GM23338 (cell line): ENCODE measurements around the gene TRABD2A. TPM values are rescaled to one million over a fixed set of nuclear protein-coding genes. Genes with fewer than 3 reads are reported as not detected.
"Not testable (repeated sequence)": the region's sequence is repeated elsewhere in the genome, so short reads cannot be mapped to it uniquely, and the experiment has no call there.

Experiments
- ATAC-seq: fragments of 200-7000 bp; cut with Tn5 transposase; 3 replicates; pipeline ENCODE4 v1.9.1; 2020
- DNase-seq: peaks from one replicate; pipeline ENCODE4 v3.0.0-alpha.2; 2015; ENCODE audit warnings: low spot score
- H2AFZ ChIP-seq: fragments of 200-600 bp; sonication (generic); 2 replicates; pipeline ENCODE4 v1.8.0; 2016; ENCODE audit warnings: antibody characterized with exemption, mild to moderate bottlenecking, moderate library complexity
- H3F3A ChIP-seq: fragments of 200-600 bp; sonication (generic); replicated peaks from 2 replicates; pipeline ENCODE4 v1.8.0; 2017; ENCODE audit warnings: antibody characterized with exemption, mixed run types, low read depth
- H3K27ac ChIP-seq: fragments of 200-600 bp; sonication (generic); 2 replicates; pipeline ENCODE4 v1.6.1; 2016; ENCODE audit warnings: low read depth
- H3K27me3 ChIP-seq: fragments of 200-600 bp; sonication (generic); 2 replicates; pipeline ENCODE4 v1.8.0; 2016; ENCODE audit warnings: mild to moderate bottlenecking, mixed run types, moderate library complexity; ENCODE audit not compliant: insufficient read depth
- H3K36me3 ChIP-seq: fragments of 200-600 bp; sonication (generic); 2 replicates; pipeline ENCODE4 v1.8.0; 2016; ENCODE audit warnings: mild to moderate bottlenecking; ENCODE audit not compliant: insufficient read depth
- H3K4me1 ChIP-seq: fragments of 200-600 bp; sonication (generic); 2 replicates; pipeline ENCODE4 v1.8.0; 2016; ENCODE audit warnings: mild to moderate bottlenecking, moderate library complexity; ENCODE audit not compliant: insufficient read depth
- H3K4me2 ChIP-seq: fragments of 200-600 bp; sonication (generic); 2 replicates; pipeline ENCODE4 v1.7.1; 2017; ENCODE audit warnings: mixed run types
- H3K4me3 ChIP-seq: fragments of 200-600 bp; sonication (generic); 2 replicates; pipeline ENCODE4 v1.6.1; 2016; ENCODE audit warnings: mixed run types
- H3K79me2 ChIP-seq: fragments of 200-600 bp; sonication (generic); replicated peaks from 2 replicates; pipeline ENCODE4 v1.8.0; 2017; ENCODE audit warnings: mild to moderate bottlenecking; ENCODE audit not compliant: insufficient read depth
- H3K9me2 ChIP-seq: fragments of 200-600 bp; sonication (generic); 2 replicates; pipeline ENCODE4 v1.8.0; 2017; ENCODE audit not compliant: insufficient read depth
- H4K20me1 ChIP-seq: fragments of 200-600 bp; sonication (generic); replicated peaks from 2 replicates; pipeline ENCODE4 v1.8.0; 2017; ENCODE audit warnings: mild to moderate bottlenecking; ENCODE audit not compliant: insufficient read depth
- H3K27ac Mint-ChIP-seq: 2 replicates; pipeline ENCODE4 v1.8.0; 2020; ENCODE audit warnings: inconsistent platforms, mild to moderate bottlenecking, moderate library complexity, mixed read lengths
- H3K27me3 Mint-ChIP-seq: 3 replicates; pipeline ENCODE4 v1.8.0; 2022; ENCODE audit warnings: low read depth, mild to moderate bottlenecking, moderate library complexity, mixed read lengths, inconsistent platforms; ENCODE audit not compliant: insufficient read depth, poor library complexity
- H3K36me3 Mint-ChIP-seq: 3 replicates; pipeline ENCODE4 v1.8.0; 2021; ENCODE audit warnings: low read depth, mild to moderate bottlenecking, inconsistent platforms, moderate library complexity, mixed read lengths
- H3K4me1 Mint-ChIP-seq: 3 replicates; pipeline ENCODE4 v1.8.0; 2020; ENCODE audit warnings: mild to moderate bottlenecking, inconsistent platforms, mixed read lengths
- H3K4me3 Mint-ChIP-seq: 3 replicates; pipeline ENCODE4 v1.8.0; 2021; ENCODE audit warnings: moderate library complexity, mild to moderate bottlenecking, inconsistent platforms, mixed read lengths
- H3K9me3 Mint-ChIP-seq: 3 replicates; pipeline ENCODE4 v1.8.0; 2020; ENCODE audit warnings: moderate library complexity, mild to moderate bottlenecking, inconsistent platforms, mixed read lengths
- POLR2AphosphoS5 ChIP-seq: IDR thresholded peaks from 2 replicates; pipeline ENCODE4 v1.6.1; 2016; ENCODE audit warnings: antibody characterized with exemption, low read depth
- ZNF331 ChIP-seq: fragments of 250-450 bp; sonication (Bioruptor Pico); IDR thresholded peaks from 2 replicates; pipeline ENCODE4 v1.5.0; 2020; ENCODE audit warnings: low read depth, mild to moderate bottlenecking, moderate library complexity
- polyA plus RNA-seq: library from polyadenylated mRNA; unstranded; fragments of >200 nt; fragmentation: Nextera tagmentation; extraction: Ambion mirVana; gene quantifications from 2 replicates; pipeline ENCODE4 v1.2.1, GENCODE V29; 2016
- total RNA-seq: library from RNA; depleted of rRNA; stranded (reverse); fragments of >200 nt; shearing (Covaris generic); gene quantifications from 2 replicates; pipeline ENCODE4 v1.2.3, GENCODE V29; 2014
- TF ChIP-seq, protein P1 (sequence below), 2 experiments: fragments of 200-600 bp in 1 of 2; sonication (generic) in 1 of 2; conservative IDR thresholded peaks; 2 replicates each; pipeline versions ENCODE4 v1.5.1 to v1.6.1; 2016 to 2017; ENCODE audit warnings: antibody characterized with exemption in 2 of 2, low read depth in 2 of 2, mild to moderate bottlenecking in 2 of 2, moderate library complexity in 1 of 2
- TF ChIP-seq, protein P2 (sequence below): IDR thresholded peaks from 2 replicates; pipeline ENCODE4 v1.6.1; 2016; ENCODE audit warnings: antibody characterized with exemption

TRABD2A gene
- total and polyA plus RNA-seq, 2 experiments from 2014 or later: 5.5 to 12.1 TPM

DNA sequence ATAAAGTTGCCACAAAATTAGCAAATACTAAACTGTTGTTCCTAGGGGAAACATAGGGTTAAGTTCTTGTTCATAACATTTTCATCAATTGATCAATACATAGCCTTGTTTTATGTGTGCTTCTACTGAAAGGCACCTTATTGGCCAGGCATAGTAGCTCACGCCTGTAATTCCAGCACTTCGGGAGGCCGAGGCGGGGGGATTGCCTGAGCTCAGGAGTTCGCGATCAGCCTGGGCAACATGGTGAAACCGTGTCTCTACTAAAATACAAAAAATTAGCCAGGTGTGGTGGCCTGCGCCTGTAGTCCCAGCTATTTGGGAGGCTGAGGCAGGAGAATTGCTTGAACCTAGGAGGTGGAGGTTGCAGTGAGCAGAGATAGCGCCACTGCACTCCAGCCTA, 8.2 kb downstream of the TRABD2A start:
- not testable (repeated sequence) for H2AFZ ChIP-seq, H4K20me1 ChIP-seq, H3K4me2 ChIP-seq, H3K9me2 ChIP-seq, H3K27ac ChIP-seq, H3K4me1 Mint-ChIP-seq, H3K4me3 ChIP-seq, H3K4me1 ChIP-seq, H3K79me2 ChIP-seq, H3K27me3 Mint-ChIP-seq, H3K36me3 Mint-ChIP-seq, H3K9me3 Mint-ChIP-seq, H3F3A ChIP-seq, ATAC-seq, H3K36me3 ChIP-seq, DNase-seq, H3K27ac Mint-ChIP-seq, H3K4me3 Mint-ChIP-seq
- peaks cover 16% of the 10 kb centered on the region for H3K27me3 ChIP-seq

DNA sequence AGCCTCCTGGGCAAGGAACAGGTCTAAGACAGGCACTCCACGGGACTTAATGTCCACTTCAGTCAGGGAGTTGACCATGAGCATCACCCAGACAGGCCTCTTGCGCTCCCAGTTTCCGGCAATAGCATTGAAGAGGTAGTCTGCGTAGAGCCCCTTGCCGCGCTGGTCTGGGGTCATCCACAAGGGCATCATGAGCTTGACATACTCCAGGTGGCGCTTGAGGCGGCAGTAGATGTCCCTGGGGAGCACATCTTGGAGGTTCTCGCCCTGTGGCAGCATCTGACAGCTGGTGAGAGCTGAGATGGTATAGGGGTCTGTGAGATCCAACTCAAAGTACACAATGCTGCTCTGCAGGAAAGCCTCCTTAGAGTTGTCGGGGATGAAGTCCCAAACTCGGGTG, 10.6 kb downstream of the TRABD2A start:
- DNase-seq (peak; percentile 36), ATAC-seq (peak; percentile 52)
- Histone ChIP-seq H3K27me3 (no peaks in the 10 kb centered on the region), H3K36me3 (no peaks in the 10 kb centered on the region), H3K4me2 (no peak overlapping the region), H2AFZ (no peak overlapping the region), H3K4me3 (no peak overlapping the region), H3F3A (no peaks in the 10 kb centered on the region), H3K27ac (no peak overlapping the region), H3K9me2 (no peaks in the 10 kb centered on the region), H3K79me2 (no peaks in the 10 kb centered on the region), H4K20me1 (no peaks in the 10 kb centered on the region), H3K4me1 (no peaks in the 10 kb centered on the region)
- Mint-ChIP-seq H3K4me3 (no peak overlapping the region), H3K36me3 (no peaks in the 10 kb centered on the region), H3K4me1 (no peaks in the 10 kb centered on the region), H3K9me3 (no peaks in the 10 kb centered on the region; the same call in 2 of the 3 replicates), H3K27me3 (no peaks in the 10 kb centered on the region), H3K27ac (no peak overlapping the region)
- TF ChIP-seq, protein P1, sequence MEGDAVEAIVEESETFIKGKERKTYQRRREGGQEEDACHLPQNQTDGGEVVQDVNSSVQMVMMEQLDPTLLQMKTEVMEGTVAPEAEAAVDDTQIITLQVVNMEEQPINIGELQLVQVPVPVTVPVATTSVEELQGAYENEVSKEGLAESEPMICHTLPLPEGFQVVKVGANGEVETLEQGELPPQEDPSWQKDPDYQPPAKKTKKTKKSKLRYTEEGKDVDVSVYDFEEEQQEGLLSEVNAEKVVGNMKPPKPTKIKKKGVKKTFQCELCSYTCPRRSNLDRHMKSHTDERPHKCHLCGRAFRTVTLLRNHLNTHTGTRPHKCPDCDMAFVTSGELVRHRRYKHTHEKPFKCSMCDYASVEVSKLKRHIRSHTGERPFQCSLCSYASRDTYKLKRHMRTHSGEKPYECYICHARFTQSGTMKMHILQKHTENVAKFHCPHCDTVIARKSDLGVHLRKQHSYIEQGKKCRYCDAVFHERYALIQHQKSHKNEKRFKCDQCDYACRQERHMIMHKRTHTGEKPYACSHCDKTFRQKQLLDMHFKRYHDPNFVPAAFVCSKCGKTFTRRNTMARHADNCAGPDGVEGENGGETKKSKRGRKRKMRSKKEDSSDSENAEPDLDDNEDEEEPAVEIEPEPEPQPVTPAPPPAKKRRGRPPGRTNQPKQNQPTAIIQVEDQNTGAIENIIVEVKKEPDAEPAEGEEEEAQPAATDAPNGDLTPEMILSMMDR (conservative IDR thresholded peaks at IDR 0.05; ENCODE audit: low read depth in 2 of 2): peak; percentile 30 to 62
- TF ChIP-seq ZNF331 (no peak), POLR2AphosphoS5 (no peak)
- TF ChIP-seq, protein P2, sequence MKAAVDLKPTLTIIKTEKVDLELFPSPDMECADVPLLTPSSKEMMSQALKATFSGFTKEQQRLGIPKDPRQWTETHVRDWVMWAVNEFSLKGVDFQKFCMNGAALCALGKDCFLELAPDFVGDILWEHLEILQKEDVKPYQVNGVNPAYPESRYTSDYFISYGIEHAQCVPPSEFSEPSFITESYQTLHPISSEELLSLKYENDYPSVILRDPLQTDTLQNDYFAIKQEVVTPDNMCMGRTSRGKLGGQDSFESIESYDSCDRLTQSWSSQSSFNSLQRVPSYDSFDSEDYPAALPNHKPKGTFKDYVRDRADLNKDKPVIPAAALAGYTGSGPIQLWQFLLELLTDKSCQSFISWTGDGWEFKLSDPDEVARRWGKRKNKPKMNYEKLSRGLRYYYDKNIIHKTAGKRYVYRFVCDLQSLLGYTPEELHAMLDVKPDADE: no peak

GRCh38 chr2:84868327-84868726, 12.6 kb downstream of the TRABD2A start:
- H3K9me2 ChIP-seq, H3K4me3 Mint-ChIP-seq, H3K4me3 ChIP-seq, DNase-seq, H3K4me1 Mint-ChIP-seq, H3K36me3 ChIP-seq, H3K79me2 ChIP-seq, ATAC-seq, H4K20me1 ChIP-seq, H3K27ac Mint-ChIP-seq, H3K36me3 Mint-ChIP-seq, H3K27ac ChIP-seq, H2AFZ ChIP-seq, H3F3A ChIP-seq, H3K4me1 ChIP-seq, H3K27me3 ChIP-seq, H3K9me3 Mint-ChIP-seq, H3K4me2 ChIP-seq, H3K27me3 Mint-ChIP-seq: not testable (repeated sequence)
